ENCODE measurements around the gene RUVBL2. TPM values are rescaled to one million over a fixed set of nuclear protein-coding genes. Genes with fewer than 3 reads are reported as not detected.
A peak's percentile ranks its signal among the peaks of the same experiment; 100 is the strongest.

The RUVBL2 gene
- total RNA-seq, 1 experiment from 2014 or later: 130 TPM

DNA sequence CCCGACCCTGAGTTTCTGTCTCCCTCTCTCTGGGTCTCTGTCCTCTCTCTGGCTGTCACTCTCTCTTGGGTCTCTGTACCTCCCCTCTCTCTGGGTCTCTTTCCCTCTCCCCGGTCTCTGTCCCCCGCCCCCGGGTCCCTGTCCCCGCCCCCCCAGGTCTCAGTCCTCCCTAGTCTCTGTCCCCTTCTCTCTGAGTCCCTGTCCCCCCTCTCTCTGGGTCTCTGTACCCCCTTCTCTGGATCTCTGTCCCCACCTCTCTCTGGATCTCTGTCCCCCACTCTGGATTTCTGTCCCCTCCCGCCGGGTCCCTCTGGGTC is 30.9 kb upstream of the RUVBL2 start:
- Histone ChIP-seq H4K5ac (ENCODE audit: insufficient read length, low read depth, low read length) (no peak overlapping the region), H3K23ac (ENCODE audit: insufficient read length, low read depth, low read length) (no peak overlapping the region), H2BK20ac (ENCODE audit: low read depth, low read length, poor library complexity, severe bottlenecking) (no peak overlapping the region), H3K18ac (ENCODE audit: insufficient read length, low read depth, low read length) (no peak overlapping the region), H3K4me2 (ENCODE audit: insufficient read depth, insufficient read length, low read length) (no peak overlapping the region), H2BK12ac (ENCODE audit: insufficient read length, low read depth, low read length) (no peak overlapping the region), H3K9me3 (ENCODE audit: control insufficient read depth, low read depth, low read length) (no peaks in the 10 kb centered on the region), H3K27me3 (ENCODE audit: insufficient read depth, low read length) (no peaks in the 10 kb centered on the region), H2AK5ac (ENCODE audit: insufficient read length, low read length) (no peak overlapping the region), H3K14ac (ENCODE audit: insufficient read depth, low read length) (no peak overlapping the region), H3K9ac (ENCODE audit: extremely low read depth, insufficient read length, low read length) (no peak overlapping the region), H3T11ph (ENCODE audit: low read length) (no peak overlapping the region), H2BK15ac (ENCODE audit: low read depth, low read length) (no peak overlapping the region), H2AFZ (ENCODE audit: low read length) (no peak overlapping the region), H4K8ac (replicated peaks; ENCODE audit: insufficient read length, low read depth, low read length) (no peak overlapping the region), H4K20me1 (ENCODE audit: control insufficient read depth, insufficient read depth, insufficient read length) (peaks cover 3% of the 10 kb centered on the region), H3K56ac (ENCODE audit: insufficient read length, low read depth, low read length) (no peak overlapping the region), H3K4ac (ENCODE audit: low read depth, low read length) (no peak overlapping the region), H3K79me1 (ENCODE audit: insufficient read depth, low read depth, low read length, poor library complexity, severe bottlenecking) (no peaks in the 10 kb centered on the region), H2BK5ac (ENCODE audit: insufficient read length, low read length) (no peak overlapping the region), H4K91ac (ENCODE audit: insufficient read length, low read depth, low read length) (no peak overlapping the region), H3K79me2 (ENCODE audit: insufficient read depth, low read length) (no peaks in the 10 kb centered on the region), H2BK120ac (ENCODE audit: low read depth, low read length, poor library complexity, severe bottlenecking) (no peak overlapping the region), H3K27ac (ENCODE audit: insufficient read length, low read depth, low read length) (no peak overlapping the region), H3K4me1 (ENCODE audit: insufficient read depth, low read length) (no peaks in the 10 kb centered on the region; the same call in 1 of the 2 replicates), H3K23me2 (ENCODE audit: insufficient read length, low read depth, low read length, poor library complexity, severe bottlenecking) (peaks cover 14% of the 10 kb centered on the region)
- no CpG with 5 or more reads among the region's 7 CpGs for WGBS (ENCODE audit: extremely low coverage, insufficient read length, low lambda C conversion rate)
- peaks cover 2% of the 10 kb centered on the region; the same call in 1 of the 2 replicates for H3K27me3 Mint-ChIP-seq (ENCODE audit: low read depth)
- H3K9me3 Mint-ChIP-seq: peaks cover 0 to 5% of the 10 kb centered on the region in 2 experiments; a peak in 2 of 5 replicates
- DNase-seq: no peak
- H3K4me1 Mint-ChIP-seq: peaks cover 30 to 45% of the 10 kb centered on the region in 2 experiments
- H3K4me3 Mint-ChIP-seq: no peak overlapping the region; a peak in 1 of 5 replicates
- H3K36me3 Mint-ChIP-seq (ENCODE audit: insufficient read depth in 1 of 3, low read depth in 3 of 3): peaks cover 22 to 59% (median 43%) of the 10 kb centered on the region in 3 experiments; a peak in 6 of 7 replicates
- TF ChIP-seq, protein P1, sequence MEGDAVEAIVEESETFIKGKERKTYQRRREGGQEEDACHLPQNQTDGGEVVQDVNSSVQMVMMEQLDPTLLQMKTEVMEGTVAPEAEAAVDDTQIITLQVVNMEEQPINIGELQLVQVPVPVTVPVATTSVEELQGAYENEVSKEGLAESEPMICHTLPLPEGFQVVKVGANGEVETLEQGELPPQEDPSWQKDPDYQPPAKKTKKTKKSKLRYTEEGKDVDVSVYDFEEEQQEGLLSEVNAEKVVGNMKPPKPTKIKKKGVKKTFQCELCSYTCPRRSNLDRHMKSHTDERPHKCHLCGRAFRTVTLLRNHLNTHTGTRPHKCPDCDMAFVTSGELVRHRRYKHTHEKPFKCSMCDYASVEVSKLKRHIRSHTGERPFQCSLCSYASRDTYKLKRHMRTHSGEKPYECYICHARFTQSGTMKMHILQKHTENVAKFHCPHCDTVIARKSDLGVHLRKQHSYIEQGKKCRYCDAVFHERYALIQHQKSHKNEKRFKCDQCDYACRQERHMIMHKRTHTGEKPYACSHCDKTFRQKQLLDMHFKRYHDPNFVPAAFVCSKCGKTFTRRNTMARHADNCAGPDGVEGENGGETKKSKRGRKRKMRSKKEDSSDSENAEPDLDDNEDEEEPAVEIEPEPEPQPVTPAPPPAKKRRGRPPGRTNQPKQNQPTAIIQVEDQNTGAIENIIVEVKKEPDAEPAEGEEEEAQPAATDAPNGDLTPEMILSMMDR (conservative IDR thresholded peaks at IDR 0.05): no peak
- H3K27ac Mint-ChIP-seq: peak overlapping the region; percentile 83 to 98 (median 98); a peak in 3 of 7 replicates

All from H9 (cell line).